ENCODE data around the gene PROSER3. TPM values are rescaled to one million over a fixed set of nuclear protein-coding genes. Genes with fewer than 3 reads are reported as not detected.

The PROSER3 gene
- total RNA-seq, 6 experiments from 2014 or later, result 26.4 to 30.0 (median 29.0) TPM

DNA sequence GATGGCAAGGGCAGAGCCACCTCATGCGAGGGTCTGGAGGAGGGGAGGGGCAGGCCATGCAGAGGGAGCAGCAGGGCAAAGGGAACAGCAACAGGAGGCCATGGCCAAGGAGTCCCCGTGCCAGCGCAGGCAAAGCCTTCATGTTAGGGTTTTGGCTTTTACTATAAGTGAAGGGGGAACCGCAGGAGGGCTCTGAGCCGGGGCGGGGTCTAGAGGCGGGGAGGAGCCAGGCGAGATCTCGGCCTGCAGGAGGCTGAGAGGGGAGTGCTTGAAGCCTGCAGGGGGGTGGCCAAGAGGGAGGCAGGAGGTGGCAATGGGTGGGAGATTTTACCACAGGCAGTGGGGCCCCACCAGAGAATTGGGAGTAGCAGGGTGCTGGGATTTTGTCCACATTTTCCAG lies 23.7 kb downstream of the PROSER3 start:
- no peak for DNase-seq

DNA sequence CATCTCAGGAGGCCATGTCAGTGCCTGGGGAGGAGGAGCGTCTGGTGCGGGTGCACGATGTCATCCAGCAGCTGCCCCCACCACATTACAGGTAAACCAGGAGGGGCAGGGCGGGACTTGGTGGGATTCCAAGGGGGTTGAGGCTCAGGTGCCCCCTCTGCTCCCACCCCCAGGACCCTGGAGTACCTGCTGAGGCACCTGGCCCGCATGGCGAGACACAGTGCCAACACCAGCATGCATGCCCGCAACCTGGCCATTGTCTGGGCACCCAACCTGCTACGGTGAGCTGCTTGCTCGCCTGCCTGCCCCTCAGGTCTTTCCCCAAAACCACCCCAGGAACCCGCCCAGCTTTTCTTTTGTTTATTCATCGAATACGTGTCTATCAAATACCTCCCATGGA lies 24.6 kb downstream of the PROSER3 start:
- TF ChIP-seq, protein P1, sequence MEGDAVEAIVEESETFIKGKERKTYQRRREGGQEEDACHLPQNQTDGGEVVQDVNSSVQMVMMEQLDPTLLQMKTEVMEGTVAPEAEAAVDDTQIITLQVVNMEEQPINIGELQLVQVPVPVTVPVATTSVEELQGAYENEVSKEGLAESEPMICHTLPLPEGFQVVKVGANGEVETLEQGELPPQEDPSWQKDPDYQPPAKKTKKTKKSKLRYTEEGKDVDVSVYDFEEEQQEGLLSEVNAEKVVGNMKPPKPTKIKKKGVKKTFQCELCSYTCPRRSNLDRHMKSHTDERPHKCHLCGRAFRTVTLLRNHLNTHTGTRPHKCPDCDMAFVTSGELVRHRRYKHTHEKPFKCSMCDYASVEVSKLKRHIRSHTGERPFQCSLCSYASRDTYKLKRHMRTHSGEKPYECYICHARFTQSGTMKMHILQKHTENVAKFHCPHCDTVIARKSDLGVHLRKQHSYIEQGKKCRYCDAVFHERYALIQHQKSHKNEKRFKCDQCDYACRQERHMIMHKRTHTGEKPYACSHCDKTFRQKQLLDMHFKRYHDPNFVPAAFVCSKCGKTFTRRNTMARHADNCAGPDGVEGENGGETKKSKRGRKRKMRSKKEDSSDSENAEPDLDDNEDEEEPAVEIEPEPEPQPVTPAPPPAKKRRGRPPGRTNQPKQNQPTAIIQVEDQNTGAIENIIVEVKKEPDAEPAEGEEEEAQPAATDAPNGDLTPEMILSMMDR (IDR thresholded peaks at IDR 0.05), result no peak
- H3K4me1 Mint-ChIP-seq (ENCODE audit: low read depth), result no peaks in the 10 kb centered on the region
- no peaks in the 10 kb centered on the region for H3K9me3 Mint-ChIP-seq
- DNase-seq, result no peak
- H3K36me3 Mint-ChIP-seq (ENCODE audit: low read depth), result peaks cover 6% of the 10 kb centered on the region
- H3K4me3 Mint-ChIP-seq, result no peak overlapping the region
- no peaks in the 10 kb centered on the region; the same call in 1 of the 2 replicates for H3K27me3 Mint-ChIP-seq (ENCODE audit: insufficient read depth)
- H3K27ac Mint-ChIP-seq, result no peak overlapping the region

More for the DNA sequence above, 23.7 kb downstream of the PROSER3 start:
- no peak overlapping the region for H3K4me3 Mint-ChIP-seq
- H3K27ac Mint-ChIP-seq, result no peak overlapping the region
- H3K36me3 Mint-ChIP-seq (ENCODE audit: low read depth), result peaks cover 6% of the 10 kb centered on the region
- TF ChIP-seq, protein P1 (IDR thresholded peaks at IDR 0.05), result no peak
- H3K27me3 Mint-ChIP-seq (ENCODE audit: insufficient read depth), result no peaks in the 10 kb centered on the region; the same call in 1 of the 2 replicates
- H3K4me1 Mint-ChIP-seq (ENCODE audit: low read depth), result peaks cover 6% of the 10 kb centered on the region
- H3K9me3 Mint-ChIP-seq, result no peaks in the 10 kb centered on the region

DNA sequence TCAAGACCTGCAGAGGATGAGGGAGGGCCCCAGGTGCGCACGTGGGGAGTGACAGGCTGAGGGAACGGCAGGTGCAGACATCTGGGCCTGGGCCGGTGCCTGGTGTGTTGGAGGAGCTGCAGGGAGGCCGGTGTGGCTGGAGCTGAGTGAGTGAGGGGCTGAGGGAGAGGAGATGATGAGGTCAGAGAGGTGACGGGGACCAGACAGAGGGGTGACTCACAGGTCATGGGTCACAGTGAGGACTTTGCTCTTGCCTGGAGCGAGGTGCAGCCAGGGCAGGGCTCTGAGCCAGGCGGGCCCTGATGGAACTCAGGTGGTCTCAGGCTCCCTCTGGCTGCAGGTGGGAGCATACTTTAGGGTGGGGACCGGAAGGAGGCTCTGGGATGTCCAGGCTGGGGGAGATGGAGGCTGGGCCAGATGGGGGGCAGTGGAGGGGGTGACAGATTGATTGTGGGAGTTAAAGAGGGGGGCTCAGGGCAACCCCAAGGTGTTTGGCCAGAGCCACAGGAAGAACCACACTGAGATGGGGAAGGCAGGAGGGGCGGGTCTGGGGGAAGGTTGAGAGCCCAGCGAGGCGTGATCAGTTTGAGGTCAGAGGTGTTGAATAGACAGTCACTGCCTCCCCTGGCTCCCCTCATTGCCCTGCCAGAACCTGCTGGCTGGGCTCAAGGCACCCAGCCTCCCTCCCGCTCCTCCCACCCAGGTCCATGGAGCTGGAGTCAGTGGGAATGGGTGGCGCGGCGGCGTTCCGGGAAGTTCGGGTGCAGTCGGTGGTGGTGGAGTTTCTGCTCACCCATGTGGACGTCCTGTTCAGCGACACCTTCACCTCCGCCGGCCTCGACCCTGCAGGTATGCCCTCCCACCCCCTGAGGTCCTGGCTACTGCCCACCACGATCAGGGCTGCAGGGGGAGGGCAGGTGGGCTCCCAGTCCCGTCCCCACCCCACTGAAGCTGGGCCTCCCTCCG lies 25.8 kb downstream of the PROSER3 start:
- Mint-ChIP-seq H3K4me3 (no peak overlapping the region), H3K4me1 (ENCODE audit: low read depth) (no peaks in the 10 kb centered on the region), H3K27ac (no peak overlapping the region), H3K36me3 (ENCODE audit: low read depth) (peaks cover 6% of the 10 kb centered on the region), H3K27me3 (ENCODE audit: insufficient read depth) (no peaks in the 10 kb centered on the region; the same call in 1 of the 2 replicates), H3K9me3 (no peaks in the 10 kb centered on the region)
- no peak for DNase-seq
- TF ChIP-seq, protein P1 (IDR thresholded peaks at IDR 0.05), result 0 out of 2 replicates have a peak, but pooled peaks have one; percentile 9

DNA sequence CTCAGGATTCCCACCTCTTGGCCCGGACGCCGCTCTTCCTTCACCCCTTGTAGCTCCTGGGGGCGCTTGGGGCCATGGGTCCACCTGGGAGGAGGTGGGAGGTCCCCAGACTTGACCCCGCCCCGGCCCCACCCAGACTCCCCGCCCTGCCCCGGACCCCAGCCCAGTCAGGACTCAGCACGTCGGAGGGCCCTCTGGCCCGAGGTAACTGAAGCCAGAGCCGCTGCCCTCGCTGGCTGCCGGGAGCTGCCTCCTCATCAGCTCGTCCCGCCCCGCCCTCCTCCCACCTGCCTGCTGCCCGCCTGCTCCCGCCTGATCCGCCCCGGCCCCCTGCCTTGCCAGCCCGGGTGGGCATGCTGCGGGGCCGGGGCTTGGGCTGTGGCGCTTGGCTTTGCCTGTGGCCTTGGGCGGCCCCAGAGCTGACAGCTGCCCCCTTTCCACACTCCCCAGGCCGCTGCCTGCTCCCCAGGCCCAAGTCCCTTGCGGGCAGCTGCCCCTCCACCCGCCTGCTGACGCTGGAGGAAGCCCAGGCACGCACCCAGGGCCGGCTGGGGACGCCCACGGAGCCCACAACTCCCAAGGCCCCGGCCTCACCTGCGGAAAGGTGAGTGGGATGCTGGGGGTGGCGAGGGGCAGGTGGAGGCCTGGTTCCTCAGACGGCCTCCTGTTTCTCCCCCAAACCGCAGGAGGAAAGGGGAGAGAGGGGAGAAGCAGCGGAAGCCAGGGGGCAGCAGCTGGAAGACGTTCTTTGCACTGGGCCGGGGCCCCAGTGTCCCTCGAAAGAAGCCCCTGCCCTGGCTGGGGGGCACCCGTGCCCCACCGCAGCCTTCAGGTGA lies 26.7 kb downstream of the PROSER3 start:
- no peak overlapping the region for H3K4me3 Mint-ChIP-seq
- H3K9me3 Mint-ChIP-seq, result no peaks in the 10 kb centered on the region
- DNase-seq, result no peak
- H3K36me3 Mint-ChIP-seq (ENCODE audit: low read depth), result peaks cover 6% of the 10 kb centered on the region
- H3K27me3 Mint-ChIP-seq (ENCODE audit: insufficient read depth), result no peaks in the 10 kb centered on the region; the same call in 1 of the 2 replicates
- TF ChIP-seq, protein P1 (IDR thresholded peaks at IDR 0.05), result no peak
- H3K27ac Mint-ChIP-seq, result no peak overlapping the region
- no peaks in the 10 kb centered on the region for H3K4me1 Mint-ChIP-seq (ENCODE audit: low read depth)

DNA sequence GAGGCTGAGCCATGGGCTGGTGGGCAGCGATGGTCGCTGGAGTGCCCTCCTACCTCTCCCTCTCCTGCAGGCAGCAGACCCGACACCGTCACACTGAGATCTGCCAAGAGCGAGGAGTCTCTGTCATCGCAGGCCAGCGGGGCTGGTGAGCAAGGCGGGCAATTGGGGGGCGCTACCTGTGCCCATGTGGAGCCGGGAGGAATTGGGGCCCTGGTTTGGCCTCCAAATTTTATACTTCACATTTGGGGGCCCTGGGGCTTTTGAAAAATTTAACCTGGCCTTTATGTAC lies 27.3 kb downstream of the PROSER3 start:
- TF ChIP-seq, protein P1 (IDR thresholded peaks at IDR 0.05), result no peak
- Mint-ChIP-seq H3K27ac (no peak overlapping the region), H3K36me3 (ENCODE audit: low read depth) (peaks cover 6% of the 10 kb centered on the region), H3K4me3 (no peak overlapping the region), H3K9me3 (no peaks in the 10 kb centered on the region), H3K27me3 (ENCODE audit: insufficient read depth) (no peaks in the 10 kb centered on the region; the same call in 1 of the 2 replicates), H3K4me1 (ENCODE audit: low read depth) (no peaks in the 10 kb centered on the region)
- DNase-seq, result no peak
